ENCODE results near the gene NEURL4.

The NEURL4 gene

DNA sequence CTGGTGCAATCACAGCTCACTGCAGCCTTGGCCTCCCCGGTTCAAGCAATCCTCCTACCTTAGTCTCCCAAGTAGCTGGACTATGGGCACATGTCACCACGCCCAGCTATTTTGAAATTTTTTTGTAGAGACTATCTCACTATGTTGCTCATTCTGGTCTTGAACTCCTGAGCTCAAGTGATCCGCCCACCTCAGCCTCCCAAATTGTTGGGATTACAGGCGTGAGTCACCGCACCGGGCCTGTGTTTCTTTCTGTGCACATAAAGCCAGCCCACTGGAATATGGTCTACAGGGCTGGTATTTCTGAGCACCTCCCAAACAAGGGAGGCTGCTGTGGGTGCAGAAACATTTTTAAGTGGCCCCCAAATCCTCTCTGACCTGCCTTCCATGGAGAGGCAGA is 34.2 kb upstream of the NEURL4 start:
- TF ChIP-seq GLIS3 (CRISPR knock-in tag; IDR thresholded peaks at IDR 0.05) = no peak
- TF ChIP-seq ISL1 (CRISPR knock-in tag; IDR thresholded peaks at IDR 0.05) = no peak
- TF ChIP-seq, protein P1, sequence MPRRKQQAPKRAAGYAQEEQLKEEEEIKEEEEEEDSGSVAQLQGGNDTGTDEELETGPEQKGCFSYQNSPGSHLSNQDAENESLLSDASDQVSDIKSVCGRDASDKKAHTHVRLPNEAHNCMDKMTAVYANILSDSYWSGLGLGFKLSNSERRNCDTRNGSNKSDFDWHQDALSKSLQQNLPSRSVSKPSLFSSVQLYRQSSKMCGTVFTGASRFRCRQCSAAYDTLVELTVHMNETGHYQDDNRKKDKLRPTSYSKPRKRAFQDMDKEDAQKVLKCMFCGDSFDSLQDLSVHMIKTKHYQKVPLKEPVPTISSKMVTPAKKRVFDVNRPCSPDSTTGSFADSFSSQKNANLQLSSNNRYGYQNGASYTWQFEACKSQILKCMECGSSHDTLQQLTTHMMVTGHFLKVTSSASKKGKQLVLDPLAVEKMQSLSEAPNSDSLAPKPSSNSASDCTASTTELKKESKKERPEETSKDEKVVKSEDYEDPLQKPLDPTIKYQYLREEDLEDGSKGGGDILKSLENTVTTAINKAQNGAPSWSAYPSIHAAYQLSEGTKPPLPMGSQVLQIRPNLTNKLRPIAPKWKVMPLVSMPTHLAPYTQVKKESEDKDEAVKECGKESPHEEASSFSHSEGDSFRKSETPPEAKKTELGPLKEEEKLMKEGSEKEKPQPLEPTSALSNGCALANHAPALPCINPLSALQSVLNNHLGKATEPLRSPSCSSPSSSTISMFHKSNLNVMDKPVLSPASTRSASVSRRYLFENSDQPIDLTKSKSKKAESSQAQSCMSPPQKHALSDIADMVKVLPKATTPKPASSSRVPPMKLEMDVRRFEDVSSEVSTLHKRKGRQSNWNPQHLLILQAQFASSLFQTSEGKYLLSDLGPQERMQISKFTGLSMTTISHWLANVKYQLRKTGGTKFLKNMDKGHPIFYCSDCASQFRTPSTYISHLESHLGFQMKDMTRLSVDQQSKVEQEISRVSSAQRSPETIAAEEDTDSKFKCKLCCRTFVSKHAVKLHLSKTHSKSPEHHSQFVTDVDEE (CRISPR knock-in tag; IDR thresholded peaks at IDR 0.05) = no peak
- TF ChIP-seq ZC3H10 (CRISPR knock-in tag; IDR thresholded peaks at IDR 0.05) = no peak
- TF ChIP-seq, protein P2, sequence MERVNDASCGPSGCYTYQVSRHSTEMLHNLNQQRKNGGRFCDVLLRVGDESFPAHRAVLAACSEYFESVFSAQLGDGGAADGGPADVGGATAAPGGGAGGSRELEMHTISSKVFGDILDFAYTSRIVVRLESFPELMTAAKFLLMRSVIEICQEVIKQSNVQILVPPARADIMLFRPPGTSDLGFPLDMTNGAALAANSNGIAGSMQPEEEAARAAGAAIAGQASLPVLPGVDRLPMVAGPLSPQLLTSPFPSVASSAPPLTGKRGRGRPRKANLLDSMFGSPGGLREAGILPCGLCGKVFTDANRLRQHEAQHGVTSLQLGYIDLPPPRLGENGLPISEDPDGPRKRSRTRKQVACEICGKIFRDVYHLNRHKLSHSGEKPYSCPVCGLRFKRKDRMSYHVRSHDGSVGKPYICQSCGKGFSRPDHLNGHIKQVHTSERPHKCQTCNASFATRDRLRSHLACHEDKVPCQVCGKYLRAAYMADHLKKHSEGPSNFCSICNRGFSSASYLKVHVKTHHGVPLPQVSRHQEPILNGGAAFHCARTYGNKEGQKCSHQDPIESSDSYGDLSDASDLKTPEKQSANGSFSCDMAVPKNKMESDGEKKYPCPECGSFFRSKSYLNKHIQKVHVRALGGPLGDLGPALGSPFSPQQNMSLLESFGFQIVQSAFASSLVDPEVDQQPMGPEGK (CRISPR knock-in tag; IDR thresholded peaks at IDR 0.05; ENCODE audit: borderline replicate concordance) = no peak
- TF ChIP-seq RARB (CRISPR knock-in tag; IDR thresholded peaks at IDR 0.05) = no peak
- no peak for ATAC-seq

DNA sequence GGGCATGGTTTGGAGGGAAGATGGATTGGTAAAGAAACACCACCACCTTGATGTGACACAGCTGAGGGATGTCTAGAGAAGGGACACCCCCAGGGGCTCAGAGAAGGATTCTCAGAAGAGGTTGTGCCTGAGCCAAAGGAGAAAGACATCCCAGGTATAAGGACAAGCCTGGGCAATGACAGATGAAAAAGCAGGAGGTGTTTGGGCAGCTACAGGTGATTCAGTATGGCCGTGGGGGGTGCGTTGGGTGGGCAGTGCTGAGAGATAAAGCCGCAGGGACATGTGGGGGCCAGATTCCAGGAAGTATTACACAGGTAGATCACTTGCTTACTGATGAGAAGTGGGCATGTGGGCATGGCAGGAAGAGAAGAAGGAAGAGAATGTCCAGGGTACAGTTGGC is 32.8 kb upstream of the NEURL4 start:
- TF ChIP-seq, protein P3, sequence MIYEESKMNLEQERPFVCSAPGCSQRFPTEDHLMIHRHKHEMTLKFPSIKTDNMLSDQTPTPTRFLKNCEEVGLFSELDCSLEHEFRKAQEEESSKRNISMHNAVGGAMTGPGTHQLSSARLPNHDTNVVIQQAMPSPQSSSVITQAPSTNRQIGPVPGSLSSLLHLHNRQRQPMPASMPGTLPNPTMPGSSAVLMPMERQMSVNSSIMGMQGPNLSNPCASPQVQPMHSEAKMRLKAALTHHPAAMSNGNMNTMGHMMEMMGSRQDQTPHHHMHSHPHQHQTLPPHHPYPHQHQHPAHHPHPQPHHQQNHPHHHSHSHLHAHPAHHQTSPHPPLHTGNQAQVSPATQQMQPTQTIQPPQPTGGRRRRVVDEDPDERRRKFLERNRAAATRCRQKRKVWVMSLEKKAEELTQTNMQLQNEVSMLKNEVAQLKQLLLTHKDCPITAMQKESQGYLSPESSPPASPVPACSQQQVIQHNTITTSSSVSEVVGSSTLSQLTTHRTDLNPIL (CRISPR knock-in tag; IDR thresholded peaks at IDR 0.05; ENCODE audit: low read depth) = no peak
- TF ChIP-seq ZNF8 (CRISPR knock-in tag; IDR thresholded peaks at IDR 0.05) = no peak
- no peak for TF ChIP-seq RARB (CRISPR knock-in tag; IDR thresholded peaks at IDR 0.05)
- no peak for TF ChIP-seq ZFP30 (CRISPR knock-in tag; IDR thresholded peaks at IDR 0.05)
- no peak for TF ChIP-seq SNAI2 (CRISPR knock-in tag; IDR thresholded peaks at IDR 0.05)
- TF ChIP-seq, protein P1 (CRISPR knock-in tag; IDR thresholded peaks at IDR 0.05) = no peak
- no peak for TF ChIP-seq ARNTL (CRISPR knock-in tag; IDR thresholded peaks at IDR 0.05; ENCODE audit: borderline replicate concordance, low read depth)
- TF ChIP-seq ZNF70 (CRISPR knock-in tag; IDR thresholded peaks at IDR 0.05) = no peak
- no peak for TF ChIP-seq PPARA (CRISPR knock-in tag; IDR thresholded peaks at IDR 0.05; ENCODE audit: borderline replicate concordance)
- no peak for TF ChIP-seq GLIS3 (CRISPR knock-in tag; IDR thresholded peaks at IDR 0.05)
- ATAC-seq = no peak

DNA sequence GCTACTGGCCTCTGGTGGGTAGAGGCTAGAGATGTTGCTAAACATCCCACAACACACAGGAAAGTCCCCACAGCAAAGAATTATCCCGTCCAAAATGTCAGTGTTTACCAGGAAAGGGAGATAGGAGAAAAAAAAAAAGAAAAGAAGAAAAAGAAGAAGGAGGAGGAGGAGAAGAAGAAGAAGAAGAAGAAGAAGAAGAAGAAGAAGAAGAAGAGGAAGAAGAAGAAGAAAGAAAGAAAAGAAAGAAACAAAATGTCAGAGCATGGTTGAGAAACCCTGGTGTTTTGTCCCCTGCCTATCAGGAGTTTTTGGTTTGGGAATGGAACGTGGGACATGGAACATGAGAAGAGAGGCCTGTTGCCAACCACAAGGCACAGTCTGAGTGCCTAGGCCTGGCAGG is 28.2 kb upstream of the NEURL4 start:
- no peak for ATAC-seq
- TF ChIP-seq SNAI2 (CRISPR knock-in tag; IDR thresholded peaks at IDR 0.05) (no peak), BACH2 (CRISPR knock-in tag; IDR thresholded peaks at IDR 0.05; ENCODE audit: borderline replicate concordance) (no peak), TOX (CRISPR knock-in tag; IDR thresholded peaks at IDR 0.05; ENCODE audit: borderline replicate concordance) (no peak), RARB (CRISPR knock-in tag; IDR thresholded peaks at IDR 0.05) (no peak), ZNF565 (CRISPR knock-in tag; conservative IDR thresholded peaks at IDR 0.05; ENCODE audit: low read depth) (no peak), ZFP30 (CRISPR knock-in tag; IDR thresholded peaks at IDR 0.05) (no peak), OSR1 (CRISPR knock-in tag; IDR thresholded peaks at IDR 0.05) (no peak), ZNF8 (CRISPR knock-in tag; IDR thresholded peaks at IDR 0.05) (no peak), ZFP3 (CRISPR knock-in tag; IDR thresholded peaks at IDR 0.05) (no peak)
- TF ChIP-seq, protein P1 (CRISPR knock-in tag; IDR thresholded peaks at IDR 0.05) = no peak
- TF ChIP-seq, protein P4, sequence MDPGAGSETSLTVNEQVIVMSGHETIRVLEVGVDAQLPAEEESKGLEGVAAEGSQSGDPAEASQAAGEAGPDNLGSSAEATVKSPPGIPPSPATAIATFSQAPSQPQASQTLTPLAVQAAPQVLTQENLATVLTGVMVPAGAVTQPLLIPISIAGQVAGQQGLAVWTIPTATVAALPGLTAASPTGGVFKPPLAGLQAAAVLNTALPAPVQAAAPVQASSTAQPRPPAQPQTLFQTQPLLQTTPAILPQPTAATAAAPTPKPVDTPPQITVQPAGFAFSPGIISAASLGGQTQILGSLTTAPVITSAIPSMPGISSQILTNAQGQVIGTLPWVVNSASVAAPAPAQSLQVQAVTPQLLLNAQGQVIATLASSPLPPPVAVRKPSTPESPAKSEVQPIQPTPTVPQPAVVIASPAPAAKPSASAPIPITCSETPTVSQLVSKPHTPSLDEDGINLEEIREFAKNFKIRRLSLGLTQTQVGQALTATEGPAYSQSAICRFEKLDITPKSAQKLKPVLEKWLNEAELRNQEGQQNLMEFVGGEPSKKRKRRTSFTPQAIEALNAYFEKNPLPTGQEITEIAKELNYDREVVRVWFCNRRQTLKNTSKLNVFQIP (CRISPR knock-in tag; IDR thresholded peaks at IDR 0.05; ENCODE audit: borderline replicate concordance, low read depth) = no peak
- TF ChIP-seq, protein P5, sequence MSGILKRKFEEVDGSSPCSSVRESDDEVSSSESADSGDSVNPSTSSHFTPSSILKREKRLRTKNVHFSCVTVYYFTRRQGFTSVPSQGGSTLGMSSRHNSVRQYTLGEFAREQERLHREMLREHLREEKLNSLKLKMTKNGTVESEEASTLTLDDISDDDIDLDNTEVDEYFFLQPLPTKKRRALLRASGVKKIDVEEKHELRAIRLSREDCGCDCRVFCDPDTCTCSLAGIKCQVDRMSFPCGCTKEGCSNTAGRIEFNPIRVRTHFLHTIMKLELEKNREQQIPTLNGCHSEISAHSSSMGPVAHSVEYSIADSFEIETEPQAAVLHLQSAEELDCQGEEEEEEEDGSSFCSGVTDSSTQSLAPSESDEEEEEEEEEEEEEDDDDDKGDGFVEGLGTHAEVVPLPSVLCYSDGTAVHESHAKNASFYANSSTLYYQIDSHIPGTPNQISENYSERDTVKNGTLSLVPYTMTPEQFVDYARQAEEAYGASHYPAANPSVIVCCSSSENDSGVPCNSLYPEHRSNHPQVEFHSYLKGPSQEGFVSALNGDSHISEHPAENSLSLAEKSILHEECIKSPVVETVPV (CRISPR knock-in tag; IDR thresholded peaks at IDR 0.05) = no peak
- TF ChIP-seq, protein P2 (CRISPR knock-in tag; IDR thresholded peaks at IDR 0.05; ENCODE audit: borderline replicate concordance) = no peak
